HEK293T (cell line): ENCODE results near the gene RSF1.
"Not testable (repeated sequence)": the region's sequence is repeated elsewhere in the genome, so short reads cannot be mapped to it uniquely, and the experiment has no call there.

Source experiments
- CTCF ChIA-PET: fragments of 350-600 bp; formaldehyde crosslinking; extraction: SDS; loops from one replicate; lab custom pipeline; 2021; ENCODE audit warnings: antibody characterized with exemption, inconsistent platforms; lab: Yijun Ruan, JAX
- POLR2A ChIA-PET: fragments of 350-600 bp; formaldehyde crosslinking; extraction: SDS; loops from one replicate; lab custom pipeline; 2020; ENCODE audit warnings: antibody characterized with exemption, inconsistent platforms; lab: Yijun Ruan, JAX
- DNase-seq: peaks from one replicate; pipeline ENCODE4 v3.0.0; 2012; ENCODE audit warnings: mixed read lengths; ENCODE audit errors: extremely low spot score
- ARNT ChIP-seq: fragments of 450-650 bp; IDR thresholded peaks from 2 replicates; pipeline ENCODE4 v1.6.1; 2017; ENCODE audit warnings: mild to moderate bottlenecking
- BHLHE40 ChIP-seq: fragments of 450-650 bp; IDR thresholded peaks from 2 replicates; pipeline ENCODE4 v1.6.1; 2016; ENCODE audit warnings: mild to moderate bottlenecking, moderate library complexity, borderline replicate concordance
- CTBP1 ChIP-seq: fragments of 450-650 bp; IDR thresholded peaks from 2 replicates; pipeline ENCODE4 v1.6.1; 2016; ENCODE audit warnings: borderline replicate concordance
- ELF4 ChIP-seq: fragments of 450-650 bp; IDR thresholded peaks from 2 replicates; pipeline ENCODE4 v1.6.1; 2017; ENCODE audit warnings: antibody characterized with exemption
- FOXA1 ChIP-seq: fragments of 450-650 bp; IDR thresholded peaks from 2 replicates; pipeline ENCODE4 v1.6.1; 2016; ENCODE audit warnings: mild to moderate bottlenecking
- FOXK2 ChIP-seq: fragments of 450-650 bp; IDR thresholded peaks from 2 replicates; pipeline ENCODE4 v1.6.1; 2016; ENCODE audit warnings: mild to moderate bottlenecking
- FOXM1 ChIP-seq: fragments of 450-650 bp; IDR thresholded peaks from 2 replicates; pipeline ENCODE4 v1.6.1; 2017; ENCODE audit warnings: mild to moderate bottlenecking, borderline replicate concordance
- HDGF ChIP-seq: fragments of 450-650 bp; IDR thresholded peaks from 2 replicates; pipeline ENCODE4 v1.6.1; 2017; ENCODE audit warnings: antibody characterized with exemption, borderline replicate concordance
- L3MBTL2 ChIP-seq: fragments of 450-650 bp; conservative IDR thresholded peaks from 2 replicates; pipeline ENCODE4 v1.6.1; 2016; ENCODE audit warnings: mild to moderate bottlenecking
- LEF1 ChIP-seq: fragments of 450-650 bp; IDR thresholded peaks from 2 replicates; pipeline ENCODE4 v1.6.1; 2017; ENCODE audit warnings: mild to moderate bottlenecking, borderline replicate concordance
- NFRKB ChIP-seq: fragments of 450-650 bp; IDR thresholded peaks from 2 replicates; pipeline ENCODE4 v1.6.1; 2016; ENCODE audit warnings: mild to moderate bottlenecking, moderate library complexity
- PKNOX1 ChIP-seq: fragments of 450-650 bp; IDR thresholded peaks from 2 replicates; pipeline ENCODE4 v1.6.1; 2016
- SP1 ChIP-seq: fragments of 450-650 bp; IDR thresholded peaks from 2 replicates; pipeline ENCODE4 v1.6.1; 2017
- SUZ12 ChIP-seq: fragments of 450-650 bp; IDR thresholded peaks from 2 replicates; pipeline ENCODE4 v1.6.1; 2016; ENCODE audit warnings: mild to moderate bottlenecking
- TARDBP ChIP-seq: fragments of 450-650 bp; IDR thresholded peaks from 2 replicates; pipeline ENCODE4 v1.6.1; 2016
- ZNF384 ChIP-seq: fragments of 450-650 bp; IDR thresholded peaks from 2 replicates; pipeline ENCODE4 v1.6.1; 2016

The RSF1 gene

GRCh38 chr11:77647654-77648305, 172.7 kb downstream of the RSF1 start:
- CTCF ChIA-PET, result no interaction called here

GRCh38 chr11:77644887-77645286, 175.6 kb downstream of the RSF1 start:
- TF ChIP-seq CTBP1, result no peak
- TF ChIP-seq ARNT, result no peak
- TF ChIP-seq L3MBTL2, result no peak
- TF ChIP-seq HDGF, result no peak
- no peak for TF ChIP-seq ELF4
- TF ChIP-seq FOXM1, result no peak
- TF ChIP-seq SUZ12, result no peak
- no peak for TF ChIP-seq ZNF384
- TF ChIP-seq TARDBP, result no peak
- TF ChIP-seq LEF1, result no peak
- TF ChIP-seq BHLHE40, result no peak
- TF ChIP-seq FOXK2, result no peak
- no peak for TF ChIP-seq FOXA1
- no peak for TF ChIP-seq PKNOX1
- no peak for TF ChIP-seq SP1
- ChIA-PET CTCF (no interaction called here), POLR2A (no interaction called here)
- no peak for DNase-seq

More at GRCh38 chr11:77647654-77648305, 172.7 kb downstream of the RSF1 start:
- DNase-seq, result no peak
- TF ChIP-seq HDGF (no peak), FOXM1 (no peak), LEF1 (no peak), L3MBTL2 (no peak)
- POLR2A ChIA-PET, result interaction anchor here (1.4 kb wide), 1 partner anchor 10 kb away, joined by 4 read pairs; the partner anchor contains the start of gene CLNS1A

GRCh38 chr11:77642228-77642627, 178.3 kb downstream of the RSF1 start:
- CTCF ChIA-PET, result no interaction called here
- no peak for TF ChIP-seq LEF1
- TF ChIP-seq ZNF384, result no peak
- no peak for TF ChIP-seq FOXM1
- TF ChIP-seq NFRKB, result no peak
- no peak for TF ChIP-seq HDGF
- no peak for TF ChIP-seq ELF4
- no peak for TF ChIP-seq FOXA1
- no peak for TF ChIP-seq PKNOX1
- TF ChIP-seq FOXK2, result no peak
- no peak for TF ChIP-seq SUZ12
- no peak for TF ChIP-seq CTBP1
- no peak for TF ChIP-seq TARDBP
- no peak for TF ChIP-seq BHLHE40
- POLR2A ChIA-PET, result interaction anchor here (0.7 kb wide), 1 partner anchor 27 kb away, joined by 3 read pairs; no protein-coding TSS in a partner anchor
- no peak for DNase-seq

DNA sequence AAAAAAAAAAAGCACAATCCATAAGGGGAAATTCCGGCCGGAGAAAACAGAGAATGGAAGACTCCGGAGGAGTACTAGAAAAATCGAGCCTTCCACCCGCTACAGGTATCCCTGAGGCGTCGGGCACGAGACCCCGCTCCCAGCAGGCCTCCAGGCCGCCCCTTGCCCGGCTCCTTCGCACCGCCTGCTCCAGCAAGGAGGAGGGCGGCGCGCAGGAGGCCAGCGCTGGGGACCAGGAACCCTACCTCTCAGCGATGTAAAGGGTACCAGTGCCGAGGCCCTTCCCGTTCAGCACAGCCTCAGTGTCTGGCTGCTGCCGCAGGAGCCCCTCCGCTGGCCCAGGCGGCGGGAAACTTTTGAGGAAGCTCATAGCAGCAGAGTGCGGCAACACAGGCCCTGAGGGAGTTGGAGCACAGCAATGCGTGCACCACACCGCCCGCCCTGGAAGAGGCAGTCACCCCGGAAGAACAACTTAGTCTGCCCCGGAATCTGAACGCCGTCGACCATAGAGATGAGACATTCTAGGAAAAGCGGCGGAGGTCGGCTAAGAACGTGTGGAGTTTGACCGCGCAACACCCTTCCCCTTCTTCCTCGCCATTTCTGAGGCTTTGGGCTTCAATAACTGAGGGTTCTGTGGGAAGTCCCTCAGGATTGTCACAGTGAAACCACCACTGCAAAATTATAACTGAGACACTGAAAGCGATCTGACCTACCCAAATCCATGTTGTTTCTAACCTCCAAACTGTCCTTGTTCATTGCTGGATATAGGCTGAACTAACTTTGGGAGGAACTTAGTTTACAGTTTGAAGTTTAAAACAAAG, 183.0 kb downstream of the RSF1 start, which contains the start of gene CLNS1A:
Gene CLNS1A (minus strand): TSS at position 450 of the 821 bp plus-strand sequence. CDS start 80 bp downstream, at position 370.
- ChIA-PET POLR2A (interaction anchor here (0.5 to 1.3 kb wide), 6 partner anchors 10 to 842 kb away, joined by 3 to 8 read pairs (median 4); partner anchors contain the start of genes AQP11 and INTS4), CTCF (no interaction called here)
- DNase-seq, result peak; percentile 89
- no peak for TF ChIP-seq FOXK2
- TF ChIP-seq HDGF, result no peak
- no peak for TF ChIP-seq LEF1
- no peak for TF ChIP-seq CTBP1
- no peak for TF ChIP-seq FOXM1
- TF ChIP-seq L3MBTL2, result peak; percentile 87
- no peak for TF ChIP-seq NFRKB
- no peak for TF ChIP-seq PKNOX1
- TF ChIP-seq SP1, result no peak
- no peak for TF ChIP-seq SUZ12
- TF ChIP-seq TARDBP, result no peak
- TF ChIP-seq FOXA1, result no peak
- no peak for TF ChIP-seq ARNT
- TF ChIP-seq BHLHE40, result no peak
- peak; percentile 55; the same call in 1 of the 2 replicates for TF ChIP-seq ELF4

- no peak for DNase-seq
- POLR2A ChIA-PET, result interaction anchor here (0.5 to 1.3 kb wide), 5 partner anchors 13 to 841 kb away, joined by 3 to 8 read pairs (median 3); partner anchors contain the start of genes AQP11 and INTS4
- CTCF ChIA-PET, result interaction anchor here (0.6 to 0.7 kb wide), 2 partner anchors 17 to 125 kb away, joined by 3 read pairs; no protein-coding TSS in a partner anchor
- no peak for TF ChIP-seq TARDBP
- no peak for TF ChIP-seq NFRKB
- no peak for TF ChIP-seq L3MBTL2
- no peak for TF ChIP-seq PKNOX1
These were observed 183.7 kb downstream of the RSF1 start for GRCh38 chr11:77636731-77637344.

DNA sequence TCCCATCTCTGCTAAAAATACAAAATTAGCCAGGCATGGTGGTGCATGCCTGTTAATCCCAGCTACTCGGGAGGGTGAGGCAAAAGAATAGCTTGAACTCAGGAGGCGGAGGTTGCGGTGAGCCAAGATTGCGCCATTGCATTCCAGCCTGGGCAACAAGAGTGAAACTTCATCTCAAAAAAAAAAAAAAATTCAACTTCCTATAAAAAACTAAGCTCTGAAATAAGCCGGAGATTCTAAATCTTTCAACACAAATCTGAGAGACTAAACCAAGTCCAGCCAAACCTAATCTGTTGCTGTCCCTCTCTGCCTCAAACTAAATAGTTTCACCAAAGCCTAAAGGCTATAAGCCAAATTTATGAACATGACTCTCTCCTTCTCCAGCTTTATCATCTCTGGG, 186.6 kb downstream of the RSF1 start:
- POLR2A ChIA-PET, DNase-seq: not testable (repeated sequence)
- CTCF ChIA-PET, result interaction anchor here (0.6 kb wide), 1 partner anchor 602 kb away, joined by 3 read pairs; no protein-coding TSS in a partner anchor
